Naive B cell (primary cell): ENCODE results near the gene FTCD. TPM values are rescaled to one million over a fixed set of nuclear protein-coding genes. Genes with fewer than 3 reads are reported as not detected.
"Not testable (repeated sequence)": the region's sequence is repeated elsewhere in the genome, so short reads cannot be mapped to it uniquely, and the experiment has no call there.

Source experiments
- ATAC-seq, 2 donors: fragments of 150-1000 bp; cut with Tn5 transposase; 2 replicates each; pipeline ENCODE4 v1.10.0; 2021; ENCODE audit warnings: low read depth in 2 of 2, mild to moderate bottlenecking in 2 of 2, moderate library complexity in 2 of 2
- DNase-seq: peaks from one replicate; pipeline ENCODE4 v3.0.0; 2022
- H3K27ac Mint-ChIP-seq, 6 donors: one replicate each; pipeline ENCODE4 v1.8.0; 2020 to 2022; ENCODE audit warnings: mild to moderate bottlenecking in 6 of 6, mixed read lengths in 6 of 6, moderate library complexity in 5 of 6, inconsistent platforms in 2 of 6
- H3K27me3 Mint-ChIP-seq, 3 donors: one replicate each; pipeline ENCODE4 v1.8.0; 2021 to 2022; ENCODE audit warnings: mixed read lengths in 3 of 3, mild to moderate bottlenecking in 1 of 3
- H3K36me3 Mint-ChIP-seq, 2 donors: one replicate each; pipeline ENCODE4 v1.8.0; 2020 to 2022; ENCODE audit warnings: mixed read lengths in 2 of 2, inconsistent platforms in 1 of 2, mild to moderate bottlenecking in 1 of 2
- H3K4me1 Mint-ChIP-seq, 3 donors: one replicate each; pipeline ENCODE4 v1.8.0; 2020 to 2022; ENCODE audit warnings: mixed read lengths in 3 of 3, inconsistent platforms in 1 of 3, mild to moderate bottlenecking in 1 of 3, moderate library complexity in 1 of 3
- H3K4me3 Mint-ChIP-seq, 8 donors: one replicate each; pipeline ENCODE4 v1.8.0; 2020 to 2022; ENCODE audit warnings: mild to moderate bottlenecking in 8 of 8, mixed read lengths in 8 of 8, moderate library complexity in 8 of 8, inconsistent platforms in 2 of 8
- H3K9me3 Mint-ChIP-seq, 7 donors: one replicate each; pipeline ENCODE4 v1.8.0; 2020 to 2022; ENCODE audit warnings: mixed read lengths in 7 of 7, mild to moderate bottlenecking in 5 of 7, inconsistent platforms in 2 of 7, moderate library complexity in 1 of 7
- polyA plus RNA-seq, 6 donors: library from polyadenylated mRNA; unstranded; fragments of 300-500 nt; fragmentation: Illumina TruSeq; gene quantifications; one replicate each; pipeline ENCODE4 v1.2.3, GENCODE V29; 2021; ENCODE audit warnings: low read depth in 6 of 6

The FTCD gene
- polyA plus RNA-seq, 6 donors from 2014 or later = not detected

GRCh38 chr21:46183337-46183909 lies 28.0 kb upstream of the FTCD start:
- not testable (repeated sequence) for DNase-seq, H3K9me3 Mint-ChIP-seq, H3K36me3 Mint-ChIP-seq, H3K27me3 Mint-ChIP-seq, H3K4me1 Mint-ChIP-seq, ATAC-seq
- Mint-ChIP-seq H3K27ac (peak overlapping the region in 3 of 6 donors; percentile 36 to 81 (median 44)), H3K4me3 (peak overlapping the region in 7 of 8 donors; percentile 62 to 88 (median 73))

- H3K27ac Mint-ChIP-seq = peak overlapping the region in 3 of 6 donors; percentile 36 to 81 (median 44)
- peaks cover 0 to 1% (median 0%) of the 10 kb centered on the region in 7 donors for H3K9me3 Mint-ChIP-seq
- peaks cover 0 to under 1% of the 10 kb centered on the region in 2 donors for H3K36me3 Mint-ChIP-seq
- H3K4me1 Mint-ChIP-seq = peaks cover 0 to 10% (median 0%) of the 10 kb centered on the region in 3 donors
- DNase-seq = no peak
- ATAC-seq = no peak
- no peaks in the 10 kb centered on the region for H3K27me3 Mint-ChIP-seq
- H3K4me3 Mint-ChIP-seq = peak overlapping the region in 7 of 8 donors; percentile 62 to 83 (median 73)
These were observed 27.4 kb upstream of the FTCD start for GRCh38 chr21:46182548-46183336.

DNA sequence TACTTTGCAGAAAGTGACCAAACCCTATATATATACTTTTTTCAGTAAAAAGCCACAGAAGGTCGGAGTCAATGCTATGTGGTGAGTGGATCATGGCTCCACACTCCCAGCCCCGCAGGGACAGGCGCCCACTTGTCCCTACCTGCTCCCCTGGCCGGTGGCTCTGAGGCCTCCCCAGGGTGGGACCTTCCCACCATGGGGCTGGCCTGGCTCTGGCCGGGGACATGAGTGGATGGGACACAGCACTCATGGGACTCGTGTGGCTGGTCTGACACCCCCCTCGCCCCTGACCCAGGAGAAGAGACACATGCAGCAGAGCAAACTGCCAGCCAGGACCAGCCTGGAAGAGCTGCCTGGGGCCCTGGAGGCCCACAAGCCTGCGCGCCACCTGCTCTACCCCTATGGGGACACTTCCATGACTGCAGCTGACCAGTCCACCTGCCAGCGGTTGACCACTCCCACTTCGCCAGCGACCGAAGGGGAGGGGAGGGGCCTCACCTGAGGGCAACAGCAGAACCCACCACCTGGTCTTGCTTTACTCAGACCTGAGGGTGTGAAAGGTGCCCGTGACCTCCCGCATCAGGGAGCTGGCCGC lies 26.7 kb upstream of the FTCD start:
- Mint-ChIP-seq H3K27ac (no peak overlapping the region), H3K4me1 (peaks cover 0 to 10% (median 0%) of the 10 kb centered on the region in 3 donors), H3K9me3 (peaks cover 0 to 6% (median 0%) of the 10 kb centered on the region in 7 donors), H3K36me3 (peaks cover 0 to 5% of the 10 kb centered on the region in 2 donors), H3K4me3 (peak overlapping the region in 6 of 8 donors; percentile 21 to 63 (median 50)), H3K27me3 (no peaks in the 10 kb centered on the region)
- ATAC-seq = no peak
- DNase-seq = no peak

DNA sequence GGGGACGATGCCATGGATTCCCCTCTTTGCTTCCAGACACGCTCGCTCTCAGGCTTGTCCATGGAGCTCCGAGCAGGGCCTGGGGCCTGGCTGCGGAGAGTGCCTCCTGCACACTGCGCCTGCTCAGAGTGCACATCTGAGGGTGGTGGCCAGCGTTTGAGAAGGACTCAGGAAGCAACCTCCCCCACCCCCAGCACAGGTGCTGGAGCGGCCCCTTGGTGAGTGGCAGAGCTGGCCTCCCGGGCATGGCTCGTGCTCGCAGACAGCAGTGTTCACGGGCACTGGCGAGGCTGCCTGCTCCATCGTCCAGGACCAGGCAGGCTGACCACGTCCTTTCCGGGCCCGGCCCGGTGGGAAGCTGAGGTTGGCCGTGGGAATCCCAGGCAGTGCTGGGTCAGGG lies 26.1 kb upstream of the FTCD start:
- peak overlapping the region in 2 of 6 donors; percentile 11 to 15 for H3K27ac Mint-ChIP-seq
- peaks cover 0 to 10% (median 4%) of the 10 kb centered on the region in 7 donors for H3K9me3 Mint-ChIP-seq
- no peaks in the 10 kb centered on the region for H3K27me3 Mint-ChIP-seq
- DNase-seq (no peak), ATAC-seq (no peak)
- H3K4me1 Mint-ChIP-seq = peaks cover 0 to 10% (median 0%) of the 10 kb centered on the region in 3 donors
- peak overlapping the region in 4 of 8 donors; percentile 21 to 61 (median 32) for H3K4me3 Mint-ChIP-seq
- peaks cover 0 to 5% of the 10 kb centered on the region in 2 donors for H3K36me3 Mint-ChIP-seq

DNA sequence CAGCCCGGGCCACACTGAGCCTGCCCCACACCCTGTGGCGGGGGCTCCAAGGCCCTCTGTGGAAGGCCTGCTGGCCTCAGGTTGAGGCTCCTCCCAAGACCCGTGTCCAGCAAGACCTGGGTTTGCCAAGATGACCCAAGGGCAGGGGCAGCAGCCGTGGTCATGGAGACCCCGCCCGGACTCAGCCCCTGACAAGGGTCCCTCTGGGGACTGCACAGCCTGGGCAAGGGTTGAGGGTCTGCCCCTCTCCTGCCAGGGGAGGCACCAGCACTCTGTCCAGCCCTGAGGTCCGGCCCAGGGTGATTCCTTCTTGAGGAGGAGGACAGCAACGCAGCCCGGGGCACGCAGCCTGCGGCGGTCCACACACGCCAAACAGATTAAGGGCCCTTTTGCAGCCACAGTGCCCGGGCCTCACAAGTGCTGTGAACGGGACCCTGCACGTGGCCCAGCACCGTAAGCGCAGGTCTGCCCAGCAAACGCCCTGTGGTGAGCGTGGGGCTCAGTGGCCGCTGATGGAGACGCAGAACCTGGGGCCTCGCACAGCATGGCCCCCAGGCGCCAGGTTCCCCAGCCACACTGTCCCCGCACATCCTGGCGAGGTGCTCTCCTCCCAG lies 25.5 kb upstream of the FTCD start:
- Mint-ChIP-seq H3K4me3 (no peak overlapping the region), H3K9me3 (peaks cover 0 to 15% (median 8%) of the 10 kb centered on the region in 7 donors), H3K4me1 (peaks cover 0 to 10% (median 0%) of the 10 kb centered on the region in 3 donors), H3K36me3 (peaks cover 0 to 10% of the 10 kb centered on the region in 2 donors), H3K27me3 (peaks cover 0 to 5% (median 0%) of the 10 kb centered on the region in 3 donors), H3K27ac (no peak overlapping the region)
- DNase-seq (no peak), ATAC-seq (no peak)

DNA sequence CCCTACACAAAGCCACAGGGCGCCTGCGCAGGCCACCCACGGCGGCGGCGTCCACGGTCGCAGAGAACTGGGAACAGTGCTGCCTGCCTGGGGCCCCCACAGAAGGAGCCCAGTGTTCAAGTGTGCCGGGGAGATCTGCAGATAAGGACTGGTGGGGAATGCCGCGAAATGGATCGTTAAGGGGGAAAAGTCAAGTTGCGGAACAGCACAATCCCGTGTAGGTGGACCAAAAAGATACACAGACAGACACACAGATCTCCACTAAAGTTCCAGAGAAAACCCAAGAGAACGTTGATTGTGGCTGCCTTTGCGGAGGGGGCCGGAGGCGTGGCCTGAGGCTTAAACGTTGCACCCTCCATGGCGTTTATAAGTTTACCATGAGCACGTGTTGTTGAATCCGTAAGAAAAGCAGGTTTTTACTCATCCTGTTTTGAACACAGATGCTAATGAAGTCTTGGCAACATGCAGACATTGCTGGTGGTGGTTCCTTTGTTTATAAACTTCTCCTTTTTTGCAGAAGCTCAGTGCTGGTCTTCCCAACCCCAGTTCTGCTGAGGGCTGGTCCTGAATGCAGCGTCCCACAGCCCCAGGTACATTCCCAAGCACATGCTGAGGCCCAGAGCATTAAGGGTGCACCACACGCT lies 24.8 kb upstream of the FTCD start:
- H3K4me3 Mint-ChIP-seq = no peak overlapping the region
- H3K36me3 Mint-ChIP-seq = peaks cover 0 to 17% of the 10 kb centered on the region in 2 donors
- ATAC-seq (no peak), DNase-seq (no peak)
- peak overlapping the region in 1 of 6 donors; percentile 28 for H3K27ac Mint-ChIP-seq
- H3K27me3 Mint-ChIP-seq = peaks cover 0 to 12% (median 0%) of the 10 kb centered on the region in 3 donors
- H3K4me1 Mint-ChIP-seq = peaks cover 0 to 9% (median 0%) of the 10 kb centered on the region in 3 donors
- H3K9me3 Mint-ChIP-seq = peaks cover 0 to 22% (median 14%) of the 10 kb centered on the region in 7 donors

GRCh38 chr21:46179708-46180078 lies 24.3 kb upstream of the FTCD start:
- Mint-ChIP-seq H3K27me3 (peaks cover 0 to 17% (median 0%) of the 10 kb centered on the region in 3 donors), H3K4me3 (no peak overlapping the region), H3K36me3 (peaks cover 4 to 22% of the 10 kb centered on the region in 2 donors), H3K4me1 (peaks cover 0 to 4% (median 0%) of the 10 kb centered on the region in 3 donors), H3K9me3 (peaks cover 0 to 27% (median 19%) of the 10 kb centered on the region in 7 donors), H3K27ac (no peak overlapping the region)
- DNase-seq = no peak
- no peak for ATAC-seq

DNA sequence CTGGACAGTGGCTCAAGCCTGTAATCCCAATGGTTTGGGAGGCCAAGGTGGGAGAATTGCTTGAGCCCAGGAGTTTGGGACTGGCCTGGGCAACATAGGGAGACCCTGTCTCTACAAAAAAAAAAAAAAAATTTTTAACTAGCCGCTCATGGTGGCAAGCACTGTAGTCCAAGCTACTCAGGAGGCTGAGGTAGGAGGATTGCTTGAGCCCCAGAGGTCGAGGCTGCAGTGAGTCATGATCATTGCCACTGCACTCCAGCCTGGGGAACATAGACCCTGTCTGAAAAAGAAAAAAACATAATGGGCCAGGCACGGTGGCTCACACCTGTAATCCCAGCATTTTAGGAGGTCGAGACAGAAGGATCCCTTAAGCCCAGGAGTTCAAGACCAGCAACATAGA lies 23.6 kb upstream of the FTCD start:
- Mint-ChIP-seq H3K27ac (no peak overlapping the region), H3K9me3 (peaks cover 0 to 34% (median 22%) of the 10 kb centered on the region in 7 donors), H3K4me1 (peaks cover 0 to 4% (median 0%) of the 10 kb centered on the region in 3 donors), H3K4me3 (no peak overlapping the region), H3K36me3 (peaks cover 10 to 30% of the 10 kb centered on the region in 2 donors), H3K27me3 (peaks cover 0 to 23% (median 0%) of the 10 kb centered on the region in 3 donors)
- no peak for DNase-seq
- no peak for ATAC-seq

DNA sequence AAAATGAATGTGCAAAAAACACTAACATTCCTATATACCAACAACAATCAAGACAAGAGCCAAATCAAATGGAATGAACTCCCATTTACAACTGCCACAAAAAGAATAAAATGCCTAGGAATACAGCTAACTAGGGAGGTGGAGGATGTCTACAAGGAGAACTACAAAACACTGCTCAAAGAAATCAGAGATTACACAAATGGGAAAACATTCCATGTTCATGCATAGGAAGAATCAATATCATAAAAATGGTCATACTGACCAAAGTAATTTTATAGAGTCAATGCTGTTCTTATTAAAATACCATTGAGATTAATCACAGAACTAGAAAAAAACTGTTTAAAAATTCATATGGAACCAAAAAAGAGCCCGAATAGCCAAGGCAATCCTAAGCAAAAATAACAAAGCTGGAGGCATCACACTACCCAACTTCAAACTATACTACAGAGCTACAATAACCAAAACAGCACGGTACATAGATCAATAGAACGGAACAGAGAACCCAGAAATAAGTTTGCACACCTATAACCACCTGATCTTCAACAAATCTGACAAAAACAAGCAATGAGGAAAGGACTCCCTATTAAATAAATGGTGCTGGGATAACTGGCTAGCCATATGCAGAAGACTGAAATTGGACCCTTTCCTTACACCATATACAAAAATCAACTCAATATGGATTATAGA lies 21.2 kb upstream of the FTCD start:
- Mint-ChIP-seq H3K27me3 (peaks cover 0 to 23% (median 0%) of the 10 kb centered on the region in 3 donors), H3K36me3 (peaks cover 10 to 30% of the 10 kb centered on the region in 2 donors), H3K9me3 (peaks cover 0 to 39% (median 29%) of the 10 kb centered on the region in 7 donors), H3K27ac (peak overlapping the region in 1 of 6 donors; percentile 33)
- H3K4me3 Mint-ChIP-seq, DNase-seq, ATAC-seq, H3K4me1 Mint-ChIP-seq: not testable (repeated sequence)

GRCh38 chr21:46173573-46173972 lies 18.2 kb upstream of the FTCD start:
- no peak for ATAC-seq
- peaks cover 10 to 30% of the 10 kb centered on the region in 2 donors for H3K36me3 Mint-ChIP-seq

GRCh38 chr21:46172863-46173528 lies 17.6 kb upstream of the FTCD start:
- peaks cover 0 to 23% (median 0%) of the 10 kb centered on the region in 3 donors for H3K27me3 Mint-ChIP-seq
- peaks cover 10 to 30% of the 10 kb centered on the region in 2 donors for H3K36me3 Mint-ChIP-seq
- no peak overlapping the region for H3K4me3 Mint-ChIP-seq
- no peak for DNase-seq
- H3K27ac Mint-ChIP-seq = no peak overlapping the region
- peaks cover 0 to 39% (median 30%) of the 10 kb centered on the region in 7 donors for H3K9me3 Mint-ChIP-seq
- no peak for ATAC-seq
- H3K4me1 Mint-ChIP-seq = peaks cover 0 to 11% (median 6%) of the 10 kb centered on the region in 3 donors

More at GRCh38 chr21:46173573-46173972, 18.2 kb upstream of the FTCD start:
- Mint-ChIP-seq H3K27ac (no peak overlapping the region), H3K9me3 (peaks cover 0 to 39% (median 30%) of the 10 kb centered on the region in 7 donors), H3K4me1 (peaks cover 0 to 11% (median 6%) of the 10 kb centered on the region in 3 donors), H3K27me3 (peaks cover 0 to 23% (median 0%) of the 10 kb centered on the region in 3 donors), H3K4me3 (no peak overlapping the region)
- no peak for DNase-seq
